ENCODE data around the gene HOXC9. TPM values are rescaled to one million over a fixed set of nuclear protein-coding genes. Genes with fewer than 3 reads are reported as not detected.
A peak's percentile ranks its signal among the peaks of the same experiment; 100 is the strongest.

The HOXC9 gene
- total and polyA plus RNA-seq, 9 of the 15 experiments (the other 6 are each of a cell fraction or from before 2014, with no cell fraction given), result 1.1 to 10.5 (median 9.3) TPM

DNA sequence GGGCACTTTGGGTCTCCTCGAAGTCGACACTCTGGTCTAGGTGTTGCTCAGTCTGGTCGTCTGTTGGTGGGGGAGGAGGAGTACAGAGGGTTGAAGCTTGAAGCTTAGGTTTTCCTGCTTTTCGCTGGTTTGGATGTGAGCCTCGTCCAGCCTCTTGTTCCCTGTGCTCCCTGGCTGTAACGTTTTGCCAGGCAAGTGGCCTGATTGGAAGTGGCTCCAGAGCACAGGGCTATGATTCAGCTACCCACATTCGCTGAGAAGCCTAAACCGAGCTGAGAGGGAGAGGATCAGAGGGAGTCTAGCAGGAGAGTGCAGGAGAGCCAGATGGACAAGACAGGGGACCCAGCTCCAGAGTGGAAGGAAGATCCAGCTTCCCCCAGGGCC lies 8.9 kb upstream of the HOXC9 start:
- BruUV-seq (replicated peaks), result no TSS peak
- H3K9ac ChIP-seq (ENCODE audit: insufficient read depth in 1 of 2, low read depth in 2 of 2, low read length in 2 of 2), result peak overlapping the region in 1 of 2 experiments; percentile 63; a peak in 2 of 4 replicates
- ChIA-PET CTCF (ENCODE audit: low intra/inter-chr PET ratio) (no interaction called here), POLR2A (interaction anchor here (0.6 to 2.9 kb wide), 6 partner anchors 9 to 211 kb away, joined by 3 to 20 read pairs (median 4); partner anchors contain the start of gene HOXC9)
- no peak overlapping the region for H2AFZ ChIP-seq (ENCODE audit: low read depth, low read length)
- no peak for TF ChIP-seq CHCHD3 (CRISPR knock-in tag; IDR thresholded peaks at IDR 0.05)
- TF ChIP-seq WHSC1 (IDR thresholded peaks at IDR 0.05; ENCODE audit: low read length), result no peak
- TF ChIP-seq, protein P1, sequence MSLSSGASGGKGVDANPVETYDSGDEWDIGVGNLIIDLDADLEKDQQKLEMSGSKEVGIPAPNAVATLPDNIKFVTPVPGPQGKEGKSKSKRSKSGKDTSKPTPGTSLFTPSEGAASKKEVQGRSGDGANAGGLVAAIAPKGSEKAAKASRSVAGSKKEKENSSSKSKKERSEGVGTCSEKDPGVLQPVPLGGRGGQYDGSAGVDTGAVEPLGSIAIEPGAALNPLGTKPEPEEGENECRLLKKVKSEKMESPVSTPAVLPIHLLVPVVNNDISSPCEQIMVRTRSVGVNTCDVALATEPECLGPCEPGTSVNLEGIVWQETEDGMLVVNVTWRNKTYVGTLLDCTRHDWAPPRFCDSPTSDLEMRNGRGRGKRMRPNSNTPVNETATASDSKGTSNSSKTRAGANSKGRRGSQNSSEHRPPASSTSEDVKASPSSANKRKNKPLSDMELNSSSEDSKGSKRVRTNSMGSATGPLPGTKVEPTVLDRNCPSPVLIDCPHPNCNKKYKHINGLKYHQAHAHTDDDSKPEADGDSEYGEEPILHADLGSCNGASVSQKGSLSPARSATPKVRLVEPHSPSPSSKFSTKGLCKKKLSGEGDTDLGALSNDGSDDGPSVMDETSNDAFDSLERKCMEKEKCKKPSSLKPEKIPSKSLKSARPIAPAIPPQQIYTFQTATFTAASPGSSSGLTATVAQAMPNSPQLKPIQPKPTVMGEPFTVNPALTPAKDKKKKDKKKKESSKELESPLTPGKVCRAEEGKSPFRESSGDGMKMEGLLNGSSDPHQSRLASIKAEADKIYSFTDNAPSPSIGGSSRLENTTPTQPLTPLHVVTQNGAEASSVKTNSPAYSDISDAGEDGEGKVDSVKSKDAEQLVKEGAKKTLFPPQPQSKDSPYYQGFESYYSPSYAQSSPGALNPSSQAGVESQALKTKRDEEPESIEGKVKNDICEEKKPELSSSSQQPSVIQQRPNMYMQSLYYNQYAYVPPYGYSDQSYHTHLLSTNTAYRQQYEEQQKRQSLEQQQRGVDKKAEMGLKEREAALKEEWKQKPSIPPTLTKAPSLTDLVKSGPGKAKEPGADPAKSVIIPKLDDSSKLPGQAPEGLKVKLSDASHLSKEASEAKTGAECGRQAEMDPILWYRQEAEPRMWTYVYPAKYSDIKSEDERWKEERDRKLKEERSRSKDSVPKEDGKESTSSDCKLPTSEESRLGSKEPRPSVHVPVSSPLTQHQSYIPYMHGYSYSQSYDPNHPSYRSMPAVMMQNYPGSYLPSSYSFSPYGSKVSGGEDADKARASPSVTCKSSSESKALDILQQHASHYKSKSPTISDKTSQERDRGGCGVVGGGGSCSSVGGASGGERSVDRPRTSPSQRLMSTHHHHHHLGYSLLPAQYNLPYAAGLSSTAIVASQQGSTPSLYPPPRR (CRISPR knock-in tag; IDR thresholded peaks at IDR 0.05; ENCODE audit: borderline replicate concordance), result no peak
- TF ChIP-seq ZSCAN32 (CRISPR knock-in tag; IDR thresholded peaks at IDR 0.05), result no peak
- no peak for TF ChIP-seq PURB (CRISPR knock-in tag; IDR thresholded peaks at IDR 0.05; ENCODE audit: low read depth)
- TF ChIP-seq HDAC1 (IDR thresholded peaks at IDR 0.05), result no peak
- no peak for TF ChIP-seq JUNB (CRISPR knock-in tag; conservative IDR thresholded peaks at IDR 0.05)
- no peak overlapping the region for H3K27ac ChIP-seq (ENCODE audit: extremely low read depth, low read depth, low read length)
- H3K4me2 ChIP-seq (ENCODE audit: insufficient read depth, low read length), result no peak overlapping the region
- H3K9me1 ChIP-seq (ENCODE audit: control insufficient read depth, insufficient read depth, low read length), result no peaks in the 10 kb centered on the region
- no peak overlapping the region for H3K4me3 ChIP-seq
- no peak for DNase-seq (ENCODE audit: extremely low read depth in 1 of 4, low spot score in 3 of 4)
- WGBS (ENCODE audit: insufficient coverage, low coverage, missing lambda C conversion rate), result 22% methylated on average over 8 of the region's 8 CpGs
- H3K79me2 ChIP-seq (ENCODE audit: control insufficient read depth, insufficient read depth, low read length), result peaks cover 12% of the 10 kb centered on the region
- intact Hi-C loops (cut with micrococcal nuclease) (no loop called here), in situ Hi-C loops (cut with MboI) (no loop called here)
- H3K27me3 ChIP-seq (ENCODE audit: control insufficient read depth in 2 of 2, insufficient read depth in 2 of 2, low read length in 2 of 2), result peaks cover 0 to 10% of the 10 kb centered on the region in 2 experiments; a peak in 2 of 5 replicates
- no peaks in the 10 kb centered on the region for H3K36me3 ChIP-seq (ENCODE audit: control insufficient read depth, insufficient read depth, low read length)
- no peak for FAIRE-seq
- no peak for ATAC-seq
- H4K20me1 ChIP-seq (replicated peaks; ENCODE audit: control insufficient read depth, insufficient read depth, low read length), result no peaks in the 10 kb centered on the region
- no peaks in the 10 kb centered on the region for H3K9me3 ChIP-seq (replicated peaks; ENCODE audit: control insufficient read depth, insufficient read depth, low read depth, low read length)
- peaks cover 43 to 50% of the 10 kb centered on the region in 2 experiments for H3K4me1 ChIP-seq (replicated peaks in 1 of 2; ENCODE audit: control insufficient read depth in 2 of 2, insufficient read depth in 2 of 2, low read length in 2 of 2)
